C4-2B (cell line): ENCODE data around the gene BTBD1.

Experiments used
- CTCF ChIP-seq: fragments of 450-650 bp; conservative IDR thresholded peaks from 2 replicates; pipeline ENCODE4 v1.5.1; 2017; ENCODE audit warnings: mild to moderate bottlenecking
- ZFX ChIP-seq: fragments of 450-650 bp; IDR thresholded peaks from 2 replicates; pipeline ENCODE4 v1.6.1; 2017

GRCh38 chr15:82999426-82999825 lies 67.6 kb downstream of the BTBD1 start:
- TF ChIP-seq CTCF (no peak), ZFX (no peak)
